Fibroblast of skin of back (primary cell): ENCODE measurements around the gene TPX2.
A peak's percentile ranks its signal among the peaks of the same experiment; 100 is the strongest.
"Not testable (repeated sequence)": the region's sequence is repeated elsewhere in the genome, so short reads cannot be mapped to it uniquely, and the experiment has no call there.

Source experiments
- DNase-seq: peaks from one replicate; pipeline ENCODE4 v3.0.0-alpha.2; 2013

The TPX2 gene

GRCh38 chr20:31719644-31720485 is 19.2 kb upstream of the TPX2 start:
- peak; percentile 66 for DNase-seq

GRCh38 chr20:31720486-31721407 is 18.3 kb upstream of the TPX2 start:
- no peak for DNase-seq

GRCh38 chr20:31721408-31722256 is 17.5 kb upstream of the TPX2 start:
- no peak for DNase-seq

- DNase-seq = peak; percentile 88
Measured at GRCh38 chr20:31722257-31723068, 16.6 kb upstream of the TPX2 start, which contains the start of gene BCL2L1. Gene BCL2L1, minus strand, starts transcription at chr20:31722868. Its CDS starts 650 bp downstream, at chr20:31722218.

GRCh38 chr20:31723069-31723318 is 16.1 kb upstream of the TPX2 start:
- DNase-seq = no peak

- peak; percentile 97 for DNase-seq
Measured at GRCh38 chr20:31723319-31724078, 15.6 kb upstream of the TPX2 start.

- DNase-seq = no peak
Measured at GRCh38 chr20:31731321-31731717, 7.8 kb upstream of the TPX2 start.

GRCh38 chr20:31739550-31739977 is 474 bp downstream of the TPX2 start:
- DNase-seq = no peak

GRCh38 chr20:31740208-31740607 is 1.1 kb downstream of the TPX2 start:
- DNase-seq = peak; percentile 60

GRCh38 chr20:31740656-31741323 is 1.7 kb downstream of the TPX2 start:
- DNase-seq = no peak

GRCh38 chr20:31746068-31746878 is 7.2 kb downstream of the TPX2 start:
- DNase-seq = no peak

GRCh38 chr20:31747028-31747427 is 7.9 kb downstream of the TPX2 start:
- DNase-seq = not testable (repeated sequence)

- DNase-seq = no peak
Measured at GRCh38 chr20:31747640-31748039, 8.6 kb downstream of the TPX2 start.

- no peak for DNase-seq
Measured at GRCh38 chr20:31749223-31749622, 10.1 kb downstream of the TPX2 start.

- peak; percentile 85 for DNase-seq
Measured at GRCh38 chr20:31751126-31751525, 12.0 kb downstream of the TPX2 start.

GRCh38 chr20:31757254-31757653 is 18.2 kb downstream of the TPX2 start:
- no peak for DNase-seq

GRCh38 chr20:31758521-31758920 is 19.4 kb downstream of the TPX2 start:
- DNase-seq = no peak

GRCh38 chr20:31758991-31759390 is 19.9 kb downstream of the TPX2 start:
- no peak for DNase-seq

- no peak for DNase-seq
Measured at GRCh38 chr20:31759836-31760518, 20.9 kb downstream of the TPX2 start.
